Large intestine (tissue), 3 donors: ENCODE measurements around the gene SLC25A26. TPM values are rescaled to one million over a fixed set of nuclear protein-coding genes. Genes with fewer than 3 reads are reported as not detected.

ENCODE experiments used
- DNase-seq, 2 donors: peaks; one replicate each; pipeline versions ENCODE4 v3.0.0 to v3.0.0-alpha.2; 2013
- H3K27ac ChIP-seq: one replicate; pipeline ENCODE4 v1.5.1; 2013; ENCODE audit warnings: low read length
- H3K27me3 ChIP-seq: 2 replicates; pipeline ENCODE4 v1.6.1; 2013; ENCODE audit warnings: low read length; ENCODE audit not compliant: control insufficient read depth, insufficient read depth
- H3K36me3 ChIP-seq: 2 replicates; pipeline ENCODE4 v1.6.1; 2013; ENCODE audit warnings: low read length; ENCODE audit not compliant: control insufficient read depth, insufficient read depth
- H3K4me1 ChIP-seq: one replicate; pipeline ENCODE4 v1.6.1; 2013; ENCODE audit warnings: low read length; ENCODE audit not compliant: control insufficient read depth, insufficient read depth
- H3K4me3 ChIP-seq: one replicate; pipeline ENCODE4 v1.5.1; 2013; ENCODE audit warnings: low read length
- H3K9me3 ChIP-seq: one replicate; pipeline ENCODE4 v1.6.1; 2013; ENCODE audit warnings: mild to moderate bottlenecking, low read depth, low read length, moderate library complexity; ENCODE audit not compliant: control insufficient read depth
- WGBS: methylation state at CpG from one replicate; pipeline ENCODE4 v1.1.5; 2013; ENCODE audit warnings: low lambda C conversion rate; ENCODE audit not compliant: insufficient coverage; 5-methylcytosine and 5-hydroxymethylcytosine counted together
- polyA plus RNA-seq: library from polyadenylated mRNA; unstranded; fragments of 120-200 nt; gene quantifications from one replicate; pipeline ENCODE4 v1.2.1, GENCODE V29; 2013

Gene SLC25A26
- polyA plus RNA-seq, 1 donor = 19.9 TPM

DNA sequence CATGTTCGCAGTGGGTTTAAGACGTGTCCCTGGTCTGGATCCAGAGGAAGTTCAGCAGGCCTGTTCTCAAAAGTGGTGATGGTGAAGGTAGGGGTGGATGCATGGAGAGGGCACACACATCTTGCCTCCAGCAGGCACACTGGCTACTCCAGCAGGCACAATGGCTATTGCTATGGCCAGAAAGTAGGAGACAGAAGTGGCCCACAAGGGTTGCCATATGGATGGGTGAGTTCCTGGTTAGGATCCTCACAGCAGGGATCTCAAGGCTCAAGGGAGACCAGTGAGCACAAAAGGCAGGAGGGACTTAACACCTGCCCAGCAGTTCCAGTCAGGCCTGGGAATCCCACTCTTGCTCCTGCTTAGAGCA is 172.1 kb downstream of the SLC25A26 start:
- no peak overlapping the region for H3K4me3 ChIP-seq
- H3K9me3 ChIP-seq = no peaks in the 10 kb centered on the region
- DNase-seq = no peak
- 100% methylated on average over 2 of the region's 2 CpGs for WGBS
- no peaks in the 10 kb centered on the region for H3K4me1 ChIP-seq
- peaks cover 76% of the 10 kb centered on the region for H3K36me3 ChIP-seq
- H3K27me3 ChIP-seq = no peaks in the 10 kb centered on the region
- no peak overlapping the region for H3K27ac ChIP-seq

DNA sequence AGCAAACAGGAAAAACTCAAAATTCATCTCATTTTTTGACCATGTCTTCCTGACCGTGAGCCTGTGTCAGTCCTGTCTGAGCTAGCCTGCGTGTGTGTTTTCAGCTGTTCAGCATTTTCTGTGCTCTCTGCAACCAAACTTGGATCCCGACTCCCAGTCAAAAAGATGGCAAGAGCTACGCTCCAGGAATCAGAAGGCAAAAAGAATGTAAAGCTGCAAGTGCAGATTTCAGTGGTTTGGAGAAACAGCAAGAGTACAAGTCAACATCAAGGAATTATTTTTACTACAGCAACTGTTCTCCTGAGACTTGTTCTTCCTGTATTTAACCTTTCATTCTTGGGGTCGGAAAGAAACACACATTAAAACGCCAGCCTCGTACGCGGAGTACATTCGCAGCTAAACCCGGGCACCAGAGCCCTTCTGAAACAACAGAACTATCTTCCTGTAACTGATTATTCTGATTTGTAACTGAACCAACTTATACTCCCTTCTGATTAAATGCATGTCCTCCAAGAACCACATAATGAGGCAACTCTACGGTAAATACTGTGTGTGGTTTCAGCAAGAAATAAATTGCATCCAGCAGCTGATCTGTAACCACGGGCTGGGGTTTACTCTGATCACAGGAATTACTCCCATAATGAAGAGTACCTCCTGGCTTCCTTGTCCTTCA is 172.7 kb downstream of the SLC25A26 start:
- Histone ChIP-seq H3K27ac (no peak overlapping the region), H3K9me3 (no peaks in the 10 kb centered on the region), H3K4me3 (no peak overlapping the region), H3K27me3 (no peaks in the 10 kb centered on the region), H3K36me3 (peaks cover 77% of the 10 kb centered on the region), H3K4me1 (no peaks in the 10 kb centered on the region)
- 80% methylated on average over 1 of the region's 13 CpGs for WGBS
- DNase-seq = no peak

DNA sequence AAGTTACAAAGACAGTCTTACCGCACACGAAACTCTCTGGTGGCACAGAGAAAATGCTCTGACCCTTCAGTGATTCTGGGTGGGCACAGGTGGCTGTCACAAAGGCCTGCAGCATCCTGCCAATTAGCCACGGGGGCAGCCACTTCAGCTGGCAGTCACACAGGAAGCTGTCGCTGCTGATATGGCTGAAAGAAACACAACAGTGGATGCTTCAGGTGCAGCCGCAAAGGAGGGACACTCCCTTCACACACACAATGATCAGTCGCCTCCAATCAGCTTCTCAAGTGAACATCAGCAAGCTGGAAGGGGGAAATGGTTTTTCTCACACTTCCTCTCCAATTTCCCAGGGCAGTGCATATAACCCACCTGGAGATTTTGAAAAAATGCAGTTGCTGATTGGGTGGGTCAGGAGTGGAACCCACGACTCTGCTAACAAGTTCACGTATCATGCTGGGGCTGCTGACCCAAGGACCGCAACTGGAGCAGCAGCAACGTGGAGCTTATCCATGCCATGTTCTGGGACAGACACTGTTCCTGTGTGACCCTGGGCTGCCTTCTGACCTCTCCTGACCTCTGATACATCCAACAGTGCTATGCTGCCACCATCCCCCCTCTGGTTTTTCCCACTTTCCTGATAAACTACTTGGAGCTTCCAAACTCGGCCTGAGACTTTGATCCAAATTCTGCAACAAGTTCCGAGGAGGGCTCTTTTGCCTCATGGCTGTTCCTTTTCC is 173.4 kb downstream of the SLC25A26 start:
- Histone ChIP-seq H3K27ac (no peak overlapping the region), H3K27me3 (no peaks in the 10 kb centered on the region), H3K36me3 (peaks cover 82% of the 10 kb centered on the region), H3K4me3 (no peak overlapping the region), H3K4me1 (no peaks in the 10 kb centered on the region), H3K9me3 (no peaks in the 10 kb centered on the region)
- no peak for DNase-seq
- no CpG with 5 or more reads among the region's 12 CpGs for WGBS

DNA sequence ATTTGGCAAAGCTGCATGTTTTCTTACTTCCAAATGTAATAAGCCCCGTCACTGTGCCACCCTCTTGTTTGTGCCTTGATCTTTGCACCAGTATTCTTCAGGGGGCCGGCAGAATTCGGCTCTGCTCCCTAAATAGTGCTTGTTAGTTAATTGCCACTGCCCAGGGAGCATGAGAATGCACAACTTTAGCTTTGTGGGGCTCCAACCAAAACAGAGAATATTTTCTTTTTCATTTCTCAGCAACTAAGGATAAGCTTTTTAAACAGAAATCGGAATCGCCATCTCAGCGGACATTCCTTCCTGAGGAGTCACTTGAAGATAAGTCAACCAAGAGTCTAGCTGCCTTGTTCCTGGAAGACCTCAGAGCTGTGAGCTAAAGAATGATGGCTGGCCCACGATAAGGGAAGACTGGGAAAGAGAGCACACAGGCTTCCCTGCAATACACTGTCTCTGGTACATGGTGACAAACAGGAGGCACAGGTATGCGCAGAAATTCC is 174.0 kb downstream of the SLC25A26 start:
- DNase-seq = no peak
- Histone ChIP-seq H3K4me1 (no peaks in the 10 kb centered on the region), H3K4me3 (no peak overlapping the region), H3K36me3 (peaks cover 83% of the 10 kb centered on the region), H3K27ac (no peak overlapping the region), H3K9me3 (no peaks in the 10 kb centered on the region), H3K27me3 (no peaks in the 10 kb centered on the region)
- no CpG with 5 or more reads among the region's 8 CpGs for WGBS

DNA sequence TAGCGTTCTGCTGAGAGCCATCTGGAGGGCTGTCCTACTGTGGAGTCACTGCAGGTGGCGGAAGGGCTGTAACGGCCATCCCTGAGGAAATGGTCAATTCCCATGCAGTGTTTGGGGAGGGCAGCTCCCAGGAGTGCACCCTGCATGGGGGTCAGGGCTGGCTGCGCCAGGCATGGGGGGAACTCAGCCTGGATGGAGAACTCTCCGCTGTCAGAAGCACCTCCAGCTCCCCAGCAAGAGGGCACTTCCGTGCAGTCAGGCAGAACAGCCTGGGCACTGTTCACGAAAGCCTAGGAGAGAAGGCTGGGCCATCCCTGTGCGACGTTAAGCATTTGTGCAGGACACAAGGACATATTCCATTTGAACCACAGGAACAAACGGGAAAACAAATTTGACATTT is 174.8 kb downstream of the SLC25A26 start:
- Histone ChIP-seq H3K9me3 (no peaks in the 10 kb centered on the region), H3K36me3 (peaks cover 90% of the 10 kb centered on the region), H3K27me3 (no peaks in the 10 kb centered on the region), H3K4me1 (no peaks in the 10 kb centered on the region), H3K27ac (no peak overlapping the region), H3K4me3 (no peak overlapping the region)
- no peak for DNase-seq
- no CpG with 5 or more reads among the region's 10 CpGs for WGBS

DNA sequence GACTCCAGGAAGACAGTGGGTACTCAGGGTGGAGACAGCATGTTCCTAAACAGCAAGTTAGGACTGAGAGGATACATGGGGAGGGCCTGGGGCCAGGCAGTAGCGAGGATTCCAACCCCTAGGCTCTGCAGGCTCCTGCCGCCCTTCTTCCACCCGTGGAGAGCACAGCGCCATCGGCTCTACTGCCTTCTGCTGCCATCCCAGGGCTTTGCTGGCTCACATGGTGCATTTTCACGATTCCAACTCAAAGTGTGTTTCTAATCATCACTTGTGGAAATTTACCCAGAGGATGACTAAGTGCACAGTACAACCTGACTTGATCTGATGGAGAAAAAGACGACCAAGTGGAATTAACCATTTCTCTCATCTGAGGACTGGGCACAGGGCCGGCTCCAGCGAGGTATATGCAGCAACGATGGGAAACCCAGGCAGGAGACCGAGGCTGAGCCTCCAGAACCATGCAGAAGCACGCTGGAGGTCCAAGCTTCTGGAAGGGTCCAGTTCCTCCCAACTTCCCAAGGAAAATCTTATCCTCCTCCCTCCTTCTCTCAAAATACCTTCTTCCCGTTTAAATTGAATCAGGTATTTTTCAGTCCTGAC is 175.5 kb downstream of the SLC25A26 start:
- no peak overlapping the region for H3K4me3 ChIP-seq
- no peak overlapping the region for H3K27ac ChIP-seq
- H3K9me3 ChIP-seq = no peaks in the 10 kb centered on the region
- no peaks in the 10 kb centered on the region for H3K27me3 ChIP-seq
- no peak for DNase-seq
- H3K4me1 ChIP-seq = no peaks in the 10 kb centered on the region
- peaks cover 93% of the 10 kb centered on the region for H3K36me3 ChIP-seq
- WGBS = no CpG with 5 or more reads among the region's 13 CpGs

DNA sequence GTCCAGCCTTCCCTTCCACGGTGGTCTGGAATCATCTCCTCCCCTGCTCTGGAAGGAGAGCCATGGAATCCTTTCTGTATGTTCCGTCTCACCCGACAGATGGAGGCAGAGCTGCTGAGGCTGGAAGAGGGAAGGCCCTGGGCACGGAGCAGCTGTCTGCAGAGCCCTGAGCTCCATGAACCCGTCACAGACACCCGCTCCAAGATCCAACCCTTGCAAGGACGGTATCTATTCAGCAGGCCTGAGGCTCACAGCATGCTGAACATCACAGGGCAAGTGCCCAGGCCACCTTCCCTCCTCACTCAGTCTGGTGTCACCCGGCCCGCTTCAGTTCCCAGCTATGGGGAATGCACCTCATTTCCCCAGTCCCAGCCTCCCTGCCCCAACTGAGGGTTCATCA is 176.1 kb downstream of the SLC25A26 start:
- Histone ChIP-seq H3K4me1 (no peaks in the 10 kb centered on the region), H3K9me3 (no peaks in the 10 kb centered on the region), H3K36me3 (peaks cover 97% of the 10 kb centered on the region), H3K4me3 (no peak overlapping the region), H3K27ac (no peak overlapping the region), H3K27me3 (no peaks in the 10 kb centered on the region)
- no CpG with 5 or more reads among the region's 9 CpGs for WGBS
- DNase-seq = no peak

DNA sequence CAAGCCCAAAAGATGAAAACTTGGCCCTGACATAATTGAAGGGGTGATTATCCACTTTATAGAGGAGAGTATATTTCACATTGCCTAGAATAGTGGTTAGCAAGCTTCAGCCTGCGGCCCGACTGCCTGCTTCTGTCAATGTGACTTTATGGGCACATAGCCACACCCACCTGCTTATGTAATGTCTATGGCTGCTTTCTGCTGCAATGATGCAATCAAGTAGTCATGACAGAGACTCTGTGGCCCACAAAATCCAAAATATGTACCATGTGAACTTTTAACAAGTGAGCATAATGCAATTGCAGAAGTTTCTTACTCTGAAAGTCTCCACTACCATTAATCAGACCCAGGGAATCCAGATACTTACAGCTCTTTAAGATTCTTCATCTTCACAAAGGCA is 176.9 kb downstream of the SLC25A26 start:
- H3K27me3 ChIP-seq = no peaks in the 10 kb centered on the region
- no peak overlapping the region for H3K27ac ChIP-seq
- peaks cover 94% of the 10 kb centered on the region for H3K36me3 ChIP-seq
- no CpG with 5 or more reads among the region's 2 CpGs for WGBS
- no peaks in the 10 kb centered on the region for H3K9me3 ChIP-seq
- DNase-seq = peak; percentile 29 to 32
- H3K4me3 ChIP-seq = no peak overlapping the region
- no peaks in the 10 kb centered on the region for H3K4me1 ChIP-seq

DNA sequence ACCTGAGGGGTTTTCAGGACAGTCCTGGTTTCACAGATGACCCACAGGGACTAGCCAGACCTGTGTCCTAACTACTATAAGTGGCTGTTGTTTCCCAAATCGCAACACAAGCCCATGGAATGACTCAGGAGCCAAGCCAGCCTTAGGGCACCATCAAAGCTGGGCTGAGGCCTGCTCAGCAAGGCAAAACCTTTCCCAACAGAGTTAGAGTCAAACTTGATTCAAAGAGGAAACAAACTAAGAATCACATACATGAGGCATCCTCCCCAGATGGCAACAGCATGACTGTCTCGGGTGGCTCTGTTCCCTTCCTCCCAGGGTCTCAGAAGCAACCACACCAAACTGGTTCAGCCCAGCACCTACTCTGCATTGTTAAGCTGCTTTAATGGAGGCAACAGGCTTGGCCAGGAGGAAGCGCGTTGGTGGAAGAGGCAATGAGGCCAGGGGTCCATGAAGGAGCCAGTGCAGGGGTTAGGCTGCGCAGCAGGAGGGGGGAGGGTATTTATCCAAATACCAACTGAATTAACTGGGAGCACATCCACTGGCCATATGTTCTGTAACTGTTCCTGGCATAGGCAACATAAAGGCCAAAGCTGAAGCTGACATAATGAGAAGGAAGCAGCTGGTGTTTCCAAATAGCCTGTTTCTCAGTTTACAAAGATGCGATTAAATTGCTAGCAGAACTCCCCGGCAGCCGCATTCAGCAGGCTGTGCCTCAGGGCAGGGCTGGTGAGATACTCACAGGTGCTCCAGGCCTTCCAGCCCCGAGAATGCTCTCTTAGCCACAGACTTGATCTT is 177.6 kb downstream of the SLC25A26 start:
- no peaks in the 10 kb centered on the region for H3K27me3 ChIP-seq
- no peaks in the 10 kb centered on the region for H3K4me1 ChIP-seq
- H3K4me3 ChIP-seq = no peak overlapping the region
- no peaks in the 10 kb centered on the region for H3K9me3 ChIP-seq
- no peak overlapping the region for H3K27ac ChIP-seq
- no CpG with 5 or more reads among the region's 9 CpGs for WGBS
- H3K36me3 ChIP-seq = peaks cover 94% of the 10 kb centered on the region
- peak in 1 of 2 donors; percentile 22 for DNase-seq
